Epithelial cell of proximal tubule (primary cell): Measurements from ENCODE around the gene SPARC. TPM values are rescaled to one million over a fixed set of nuclear protein-coding genes. Genes with fewer than 3 reads are reported as not detected.

Source experiments
- DNase-seq: peaks from one replicate; pipeline ENCODE4 v3.0.0-alpha.2; 2011; ENCODE audit warnings: low read depth
- H3K4me3 ChIP-seq: 2 replicates; pipeline ENCODE4 v1.5.1; 2011; ENCODE audit warnings: low read depth, mild to moderate bottlenecking, low read length
- CTCF ChIP-seq: conservative IDR thresholded peaks from 2 replicates; pipeline ENCODE4 v1.5.1; 2012; ENCODE audit warnings: low read depth, mild to moderate bottlenecking, low read length
- total RNA-seq: library from RNA; depleted of rRNA; stranded (reverse); fragments of >200 nt; gene quantifications from 2 replicates; pipeline ENCODE4 v1.2.3, GENCODE V29; 2015

Gene SPARC
- total RNA-seq, 1 donor from 2014 or later = 165 TPM

- no peak overlapping the region for H3K4me3 ChIP-seq
- no peak for TF ChIP-seq CTCF
- DNase-seq = no peak
These were observed 7.1 kb downstream of the SPARC start for GRCh38 chr5:151679421-151680155.

DNA sequence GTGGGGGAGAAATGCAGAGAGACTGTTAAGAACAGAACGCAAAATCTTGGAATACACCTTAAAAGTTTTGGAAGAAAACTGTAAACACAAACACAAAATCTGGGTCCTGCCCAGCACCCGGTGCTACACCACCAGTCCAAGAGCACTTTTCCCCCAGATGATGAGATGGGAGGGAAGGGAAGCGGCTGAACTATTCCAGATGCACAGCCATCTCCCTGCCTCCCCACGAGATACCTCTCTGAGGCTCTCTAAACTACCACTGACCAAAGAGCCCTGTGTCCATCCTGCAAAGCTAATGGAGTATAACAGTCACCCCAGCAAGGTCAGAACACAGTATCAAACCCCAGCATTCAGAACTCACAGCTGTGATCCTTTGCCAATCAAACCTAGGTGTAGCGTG lies 8.0 kb downstream of the SPARC start:
- H3K4me3 ChIP-seq = no peak overlapping the region
- TF ChIP-seq CTCF = no peak
- DNase-seq = no peak

GRCh38 chr5:151677776-151678545 lies 8.8 kb downstream of the SPARC start:
- DNase-seq = no peak
- TF ChIP-seq CTCF = no peak
- H3K4me3 ChIP-seq = no peak overlapping the region

- no peak for DNase-seq
- H3K4me3 ChIP-seq = no peak overlapping the region
- TF ChIP-seq CTCF = no peak
These were observed 10.0 kb downstream of the SPARC start for GRCh38 chr5:151676719-151677118.

GRCh38 chr5:151676314-151676712 lies 10.4 kb downstream of the SPARC start:
- no peak for DNase-seq
- no peak overlapping the region for H3K4me3 ChIP-seq
- no peak for TF ChIP-seq CTCF

GRCh38 chr5:151675611-151676313 lies 11.0 kb downstream of the SPARC start:
- no peak for DNase-seq
- TF ChIP-seq CTCF = no peak
- H3K4me3 ChIP-seq = no peak overlapping the region
